Kidney (tissue), 14 donors: Measurements from ENCODE around the gene RCOR2. TPM values are rescaled to one million over a fixed set of nuclear protein-coding genes. Genes with fewer than 3 reads are reported as not detected.

Experiments
- DNase-seq, 5 donors: peaks; one replicate each; pipeline ENCODE4 v3.0.0-alpha.2; 2013 to 2020
- FAIRE-seq: peaks from 2 replicates; lab custom pipeline; 2012; peaks lifted over from hg19 to GRCh38; lab: Jason Lieb, UNC
- H3K27ac ChIP-seq, 2 donors: one replicate each; pipeline ENCODE4 v1.7.0; 2013; ENCODE audit warnings: low read depth in 2 of 2, low read length in 2 of 2, inconsistent platforms in 1 of 2
- H3K27me3 ChIP-seq: one replicate; pipeline ENCODE4 v1.7.1; 2013; ENCODE audit warnings: low read length, inconsistent platforms; ENCODE audit not compliant: control insufficient read depth, insufficient read depth
- H3K36me3 ChIP-seq, 3 donors: one replicate each; pipeline versions ENCODE4 v1.7.0 to v1.7.1; 2013; ENCODE audit warnings: low read length in 3 of 3, control low read depth in 1 of 3, inconsistent platforms in 1 of 3; ENCODE audit not compliant: insufficient read depth in 3 of 3, control insufficient read depth in 2 of 3
- H3K4me1 ChIP-seq, 3 donors: one replicate each; pipeline versions ENCODE4 v1.7.0 to v1.7.1; 2013; ENCODE audit warnings: low read length in 3 of 3, inconsistent platforms in 1 of 3, low read depth in 1 of 3; ENCODE audit not compliant: control insufficient read depth in 2 of 3, insufficient read depth in 2 of 3
- H3K4me3 ChIP-seq, 3 donors: one replicate each; pipeline versions ENCODE4 v1.7.0 to v1.8.1; 2013; ENCODE audit warnings: low read length in 3 of 3, control low read depth in 1 of 3, inconsistent platforms in 1 of 3
- H3K9ac ChIP-seq, 3 donors: one replicate each; pipeline versions ENCODE4 v1.7.0 to v1.7.1; 2013; ENCODE audit warnings: low read length in 3 of 3, control low read depth in 1 of 3, inconsistent platforms in 1 of 3
- H3K9me3 ChIP-seq, 3 donors: one replicate each; pipeline versions ENCODE4 v1.7.0 to v1.7.1; 2013; ENCODE audit warnings: low read length in 3 of 3, control low read depth in 1 of 3, inconsistent platforms in 1 of 3; ENCODE audit not compliant: control insufficient read depth in 2 of 3, insufficient read depth in 1 of 3
- CTCF ChIP-seq: IDR thresholded peaks from 3 replicates; pipeline ENCODE4 v1.5.1; 2012; ENCODE audit warnings: mild to moderate bottlenecking, moderate library complexity, borderline replicate concordance; ENCODE audit not compliant: insufficient read depth; ENCODE audit errors: extremely low read depth
- intact Hi-C: fragments of 100-400 bp; cut with DNase I; formaldehyde crosslinking; loops from one replicate; pipeline ENCODE4 v1.11.1; 2022
- polyA plus RNA-seq: library from polyadenylated mRNA; stranded (reverse); fragments of 350-450 nt; fragmentation: Illumina TruSeq; extraction: RNeasy Lipid Tissue Mini Kit (QIAGEN cat#74804); gene quantifications from one replicate; pipeline ENCODE4 v1.2.3, GENCODE V29; 2014; ENCODE audit warnings: low read depth, low replicate concordance; ENCODE audit not compliant: insufficient read depth
- total RNA-seq: library from RNA; stranded (reverse); fragmentation: NEBNext Ultra II Directional; extraction: Animal tissue kit (Norgen Biotek cat#: 25700); gene quantifications from one replicate; pipeline ENCODE4 v1.2.1, GENCODE V29; 2021
- donor health status: control.
- donor health status: control.
- donor health status: control.
- donor health status: control.
- donor health status: control.
- donor health status: DM: yes; HTN: yes; CAD: no.
- donor health status: Normal renal cell carcinoma (clear cell type).

The RCOR2 gene
- total and polyA plus RNA-seq, 2 donors from 2014 or later = 0.76 to 0.86 TPM

DNA sequence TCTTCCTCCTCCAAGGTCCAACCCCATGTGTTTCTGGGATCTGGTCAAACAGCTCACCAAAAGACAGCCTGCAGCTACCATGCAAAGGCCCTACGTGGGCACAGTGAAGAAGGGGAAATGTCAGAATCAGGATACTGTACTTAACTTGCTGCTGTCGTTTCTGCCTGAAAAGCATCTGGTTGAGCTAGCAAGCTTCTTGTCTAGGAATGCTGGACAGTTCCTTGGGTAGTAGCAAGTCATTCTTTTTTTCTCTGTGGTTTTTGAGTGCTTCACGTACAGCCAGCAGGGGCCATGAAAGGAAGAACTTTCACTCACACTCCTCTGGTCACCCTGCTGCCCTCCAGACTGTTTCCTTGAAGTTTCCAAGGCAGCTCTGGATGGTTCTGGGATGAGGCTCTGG is 24.7 kb downstream of the RCOR2 start:
- Histone ChIP-seq H3K4me3 (no peak overlapping the region), H3K27me3 (no peaks in the 10 kb centered on the region), H3K4me1 (peaks cover 2 to 39% (median 31%) of the 10 kb centered on the region in 3 donors), H3K36me3 (peaks cover 3 to 21% (median 17%) of the 10 kb centered on the region in 3 donors), H3K9me3 (no peaks in the 10 kb centered on the region), H3K9ac (no peak overlapping the region), H3K27ac (no peak overlapping the region)
- DNase-seq (no peak), FAIRE-seq (no peak)
- no peak for TF ChIP-seq CTCF
- intact Hi-C loops = no loop called here

DNA sequence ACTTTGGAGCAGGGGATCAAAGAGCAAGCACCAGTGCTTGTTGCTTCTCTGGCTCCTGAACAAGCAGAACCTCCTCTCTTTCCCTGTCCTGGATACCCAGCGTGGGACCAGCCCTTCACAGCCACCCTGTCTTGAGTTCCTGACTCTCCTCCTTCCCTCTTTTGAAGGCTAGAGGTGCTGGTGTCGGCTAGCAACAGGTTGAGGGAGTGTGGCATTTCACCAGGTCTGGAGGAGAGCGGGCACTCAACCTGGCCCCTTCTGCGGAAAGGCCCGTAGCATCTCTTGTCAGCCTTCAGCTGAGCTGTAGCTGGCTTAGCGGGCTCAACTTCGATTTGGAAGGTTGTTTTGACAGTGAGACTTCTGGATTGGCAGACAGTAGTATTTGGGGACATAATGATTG is 26.6 kb downstream of the RCOR2 start:
- Histone ChIP-seq H3K9me3 (no peaks in the 10 kb centered on the region), H3K27me3 (no peaks in the 10 kb centered on the region), H3K4me3 (no peak overlapping the region), H3K4me1 (peaks cover 2 to 44% (median 32%) of the 10 kb centered on the region in 3 donors), H3K36me3 (peaks cover 0 to 5% (median 3%) of the 10 kb centered on the region in 3 donors), H3K27ac (no peak overlapping the region), H3K9ac (no peak overlapping the region)
- no peak for DNase-seq
- TF ChIP-seq CTCF = no peak
- intact Hi-C loops = no loop called here
- FAIRE-seq = no peak

DNA sequence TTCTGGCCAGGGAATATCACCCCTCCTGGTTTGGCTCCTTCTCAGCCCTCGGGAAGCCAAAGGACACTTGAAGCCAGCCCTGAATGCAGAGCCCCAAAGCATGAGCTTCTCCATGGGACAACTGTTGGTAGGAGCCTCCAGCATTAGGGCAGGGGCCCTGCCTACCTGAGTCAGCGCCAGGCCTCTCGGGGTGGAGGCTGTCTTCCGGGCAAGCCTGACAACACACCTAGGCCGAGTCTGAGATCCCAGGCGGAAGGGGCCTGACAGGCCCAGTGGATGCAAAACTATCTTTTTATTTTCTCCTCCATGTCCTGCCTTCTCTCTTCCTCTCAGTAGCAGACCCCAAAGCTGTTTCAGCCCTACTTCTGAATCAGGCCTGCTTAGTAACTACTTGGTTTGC is 27.6 kb downstream of the RCOR2 start:
- H3K9ac ChIP-seq = peak overlapping the region in 2 of 3 donors; percentile 16 to 73

More for the DNA sequence above, 27.6 kb downstream of the RCOR2 start:
- H3K4me3 ChIP-seq = peak overlapping the region in 2 of 3 donors; percentile 60 to 68
- intact Hi-C loops = no loop called here
- FAIRE-seq (no peak), DNase-seq (no peak)
- no peak for TF ChIP-seq CTCF
- no peaks in the 10 kb centered on the region for H3K36me3 ChIP-seq
- no peaks in the 10 kb centered on the region for H3K27me3 ChIP-seq
- H3K27ac ChIP-seq = peak overlapping the region; percentile 91 to 95
- peaks cover 2 to 46% (median 32%) of the 10 kb centered on the region in 3 donors for H3K4me1 ChIP-seq
- no peaks in the 10 kb centered on the region for H3K9me3 ChIP-seq
